K562 (cell line): ENCODE results near the gene STUB1. TPM values are rescaled to one million over a fixed set of nuclear protein-coding genes. Genes with fewer than 3 reads are reported as not detected.
A peak's percentile ranks its signal among the peaks of the same experiment; 100 is the strongest.

Source experiments
- CREM ChIP-seq: IDR thresholded peaks from 2 replicates; pipeline ENCODE4 v1.6.1; 2014; ENCODE audit warnings: antibody characterized with exemption, low read depth
- HNRNPLL ChIP-seq: fragments of 200-400 bp; formaldehyde crosslinking; IDR thresholded peaks from 2 replicates; pipeline ENCODE4 v1.6.1; 2017; ENCODE audit warnings: low read length, low read depth, mild to moderate bottlenecking; ENCODE audit not compliant: poor library complexity, severe bottlenecking
- NCOA1 ChIP-seq: fragments of 450-650 bp; IDR thresholded peaks from 2 replicates; pipeline ENCODE4 v1.6.1; 2016; ENCODE audit warnings: low read depth
- NONO ChIP-seq, 2 experiments: fragments of 200-400 bp in 1 of 2; fragments of 450-650 bp in 1 of 2; formaldehyde crosslinking in 1 of 2; IDR thresholded peaks; 2 replicates each; pipeline ENCODE4 v1.6.1; 2017; ENCODE audit warnings: low read depth in 2 of 2, mild to moderate bottlenecking in 2 of 2, moderate library complexity in 2 of 2, low read length in 1 of 2
- PML ChIP-seq: IDR thresholded peaks from 2 replicates; pipeline ENCODE4 v1.6.1; 2012; ENCODE audit warnings: low read length, inconsistent platforms
- SRF ChIP-seq, 2 experiments: fragments of 250-450, 450-650 bp in 1 of 2; sonication (Bioruptor Pico) in 1 of 2; sonication (generic) in 1 of 2; formaldehyde crosslinking; IDR thresholded peaks; 2 replicates each; pipeline versions ENCODE4 v1.5.0 to v1.5.1; 2020 to 2022; ENCODE audit warnings: mild to moderate bottlenecking in 1 of 2, missing genetic modification reagents in 1 of 2
- ZBTB17 ChIP-seq: fragments of 450-650 bp; formaldehyde crosslinking; IDR thresholded peaks from 2 replicates; pipeline ENCODE4 v1.4.0; 2020; ENCODE audit warnings: mild to moderate bottlenecking
- ZFP36 ChIP-seq: fragments of 150-350 bp; IDR thresholded peaks from 2 replicates; pipeline ENCODE4 v1.6.1; 2018; ENCODE audit warnings: low read length, low read depth; ENCODE audit not compliant: partially characterized antibody
- ZKSCAN1 ChIP-seq: fragments of 150-350 bp; IDR thresholded peaks from 2 replicates; pipeline ENCODE4 v1.6.1; 2016; ENCODE audit warnings: low read depth, low read length
- ZNF217 ChIP-seq: sonication (generic); formaldehyde crosslinking; IDR thresholded peaks from 2 replicates; pipeline ENCODE4 v1.8.0; 2022; ENCODE audit warnings: mild to moderate bottlenecking, missing genetic modification reagents
- polyA plus RNA-seq, 8 experiments: library from polyadenylated mRNA; depleted of rRNA in 4 of 8; stranded (reverse) in 5 of 8; unstranded in 3 of 8; fragments of >200 nt; fragmentation: Nextera tagmentation in 2 of 8; fragmentation: Illumina TruSeq in 1 of 8; extraction: Ambion mirVana in 2 of 8; extraction: Trizol in 1 of 8; gene quantifications; 2 replicates each; pipeline versions ENCODE4 v1.2.1 to v1.2.3, GENCODE V29; 2011 to 2014; ENCODE audit warnings: inconsistent platforms in 1 of 8, missing spikeins in 1 of 8
- total RNA-seq, 7 experiments: library from RNA; depleted of rRNA in 6 of 7; stranded (reverse); fragments of >200 nt in 6 of 7; fragmentation: Illumina TruSeq in 2 of 7; extraction: Trizol in 2 of 7; gene quantifications; 2 replicates each; pipeline versions ENCODE4 v1.2.1 to v1.2.3, GENCODE V29; 2011 to 2021; ENCODE audit warnings: low replicate concordance in 1 of 7
- TF ChIP-seq, protein P1 (sequence below), 2 experiments: fragments of 200-800 bp in 1 of 2; sonication (Bioruptor generic) in 1 of 2; sonication (generic) in 1 of 2; formaldehyde crosslinking in 1 of 2; IDR thresholded peaks in 1 of 2; conservative IDR thresholded peaks in 1 of 2; 2 replicates each; pipeline versions ENCODE4 v1.5.0 to v1.6.1; 2016 to 2020; ENCODE audit warnings: missing compliant biosample characterization in 1 of 2, missing genetic modification characterization in 1 of 2, missing genetic modification reagents in 1 of 2
- TF ChIP-seq, protein P2 (sequence below): fragments of 450-650 bp; IDR thresholded peaks from 2 replicates; pipeline ENCODE4 v1.6.1; 2016; ENCODE audit warnings: mild to moderate bottlenecking, moderate library complexity
- TF ChIP-seq, protein P3 (sequence below): sonication (generic); IDR thresholded peaks from 2 replicates; pipeline ENCODE4 v1.6.1; 2016

Gene STUB1
- total and polyA plus RNA-seq, 9 of the 15 experiments (the other 6 are each of a cell fraction or from before 2014, with no cell fraction given), result 10.6 to 251 (median 152) TPM

DNA sequence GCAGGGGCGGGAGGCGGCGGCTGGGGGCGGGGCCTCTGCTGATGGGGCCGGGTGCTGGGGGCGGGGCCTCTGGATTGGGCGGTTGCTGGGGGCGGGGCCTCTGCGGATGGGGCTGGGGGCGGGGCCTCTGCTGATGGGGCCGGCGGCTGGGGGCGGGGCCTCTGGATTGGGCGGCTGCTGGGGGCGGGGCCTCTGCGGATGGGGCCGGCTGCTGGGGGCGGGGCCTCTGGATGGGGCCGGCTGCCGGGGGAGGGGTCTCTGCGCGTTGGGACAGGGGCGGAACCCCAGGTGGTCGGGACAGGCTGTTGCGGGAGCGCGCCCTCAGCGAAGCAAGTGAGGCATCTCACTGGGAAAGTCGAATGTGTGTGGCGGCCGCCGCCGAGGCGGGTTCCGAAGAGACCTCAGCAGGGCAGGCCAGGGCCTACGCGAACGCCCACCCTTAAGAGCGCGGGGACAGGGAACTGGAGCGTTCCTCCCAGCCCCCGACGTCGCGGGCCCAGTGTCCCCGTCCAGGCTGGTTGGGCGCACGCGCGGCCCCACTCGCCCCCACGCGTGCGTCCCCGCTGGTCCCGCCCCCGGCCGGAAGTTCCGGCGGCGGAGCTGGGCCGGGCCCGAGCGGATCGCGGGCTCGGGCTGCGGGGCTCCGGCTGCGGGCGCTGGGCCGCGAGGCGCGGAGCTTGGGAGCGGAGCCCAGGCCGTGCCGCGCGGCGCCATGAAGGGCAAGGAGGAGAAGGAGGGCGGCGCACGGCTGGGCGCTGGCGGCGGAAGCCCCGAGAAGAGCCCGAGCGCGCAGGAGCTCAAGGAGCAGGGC, at the start of gene STUB1 (continued):
- TF ChIP-seq, protein P1, sequence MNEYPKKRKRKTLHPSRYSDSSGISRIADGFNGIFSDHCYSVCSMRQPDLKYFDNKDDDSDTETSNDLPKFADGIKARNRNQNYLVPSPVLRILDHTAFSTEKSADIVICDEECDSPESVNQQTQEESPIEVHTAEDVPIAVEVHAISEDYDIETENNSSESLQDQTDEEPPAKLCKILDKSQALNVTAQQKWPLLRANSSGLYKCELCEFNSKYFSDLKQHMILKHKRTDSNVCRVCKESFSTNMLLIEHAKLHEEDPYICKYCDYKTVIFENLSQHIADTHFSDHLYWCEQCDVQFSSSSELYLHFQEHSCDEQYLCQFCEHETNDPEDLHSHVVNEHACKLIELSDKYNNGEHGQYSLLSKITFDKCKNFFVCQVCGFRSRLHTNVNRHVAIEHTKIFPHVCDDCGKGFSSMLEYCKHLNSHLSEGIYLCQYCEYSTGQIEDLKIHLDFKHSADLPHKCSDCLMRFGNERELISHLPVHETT (CRISPR knock-in tag; conservative IDR thresholded peaks at IDR 0.05 in 1 of 2, IDR thresholded peaks at IDR 0.05 in 1 of 2), result peak in 1 of 2 experiments; percentile 76; a peak in 2 of 4 replicates
- TF ChIP-seq ZBTB17 (CRISPR knock-in tag), result no peak
- TF ChIP-seq PML, result no peak
- TF ChIP-seq, protein P2, sequence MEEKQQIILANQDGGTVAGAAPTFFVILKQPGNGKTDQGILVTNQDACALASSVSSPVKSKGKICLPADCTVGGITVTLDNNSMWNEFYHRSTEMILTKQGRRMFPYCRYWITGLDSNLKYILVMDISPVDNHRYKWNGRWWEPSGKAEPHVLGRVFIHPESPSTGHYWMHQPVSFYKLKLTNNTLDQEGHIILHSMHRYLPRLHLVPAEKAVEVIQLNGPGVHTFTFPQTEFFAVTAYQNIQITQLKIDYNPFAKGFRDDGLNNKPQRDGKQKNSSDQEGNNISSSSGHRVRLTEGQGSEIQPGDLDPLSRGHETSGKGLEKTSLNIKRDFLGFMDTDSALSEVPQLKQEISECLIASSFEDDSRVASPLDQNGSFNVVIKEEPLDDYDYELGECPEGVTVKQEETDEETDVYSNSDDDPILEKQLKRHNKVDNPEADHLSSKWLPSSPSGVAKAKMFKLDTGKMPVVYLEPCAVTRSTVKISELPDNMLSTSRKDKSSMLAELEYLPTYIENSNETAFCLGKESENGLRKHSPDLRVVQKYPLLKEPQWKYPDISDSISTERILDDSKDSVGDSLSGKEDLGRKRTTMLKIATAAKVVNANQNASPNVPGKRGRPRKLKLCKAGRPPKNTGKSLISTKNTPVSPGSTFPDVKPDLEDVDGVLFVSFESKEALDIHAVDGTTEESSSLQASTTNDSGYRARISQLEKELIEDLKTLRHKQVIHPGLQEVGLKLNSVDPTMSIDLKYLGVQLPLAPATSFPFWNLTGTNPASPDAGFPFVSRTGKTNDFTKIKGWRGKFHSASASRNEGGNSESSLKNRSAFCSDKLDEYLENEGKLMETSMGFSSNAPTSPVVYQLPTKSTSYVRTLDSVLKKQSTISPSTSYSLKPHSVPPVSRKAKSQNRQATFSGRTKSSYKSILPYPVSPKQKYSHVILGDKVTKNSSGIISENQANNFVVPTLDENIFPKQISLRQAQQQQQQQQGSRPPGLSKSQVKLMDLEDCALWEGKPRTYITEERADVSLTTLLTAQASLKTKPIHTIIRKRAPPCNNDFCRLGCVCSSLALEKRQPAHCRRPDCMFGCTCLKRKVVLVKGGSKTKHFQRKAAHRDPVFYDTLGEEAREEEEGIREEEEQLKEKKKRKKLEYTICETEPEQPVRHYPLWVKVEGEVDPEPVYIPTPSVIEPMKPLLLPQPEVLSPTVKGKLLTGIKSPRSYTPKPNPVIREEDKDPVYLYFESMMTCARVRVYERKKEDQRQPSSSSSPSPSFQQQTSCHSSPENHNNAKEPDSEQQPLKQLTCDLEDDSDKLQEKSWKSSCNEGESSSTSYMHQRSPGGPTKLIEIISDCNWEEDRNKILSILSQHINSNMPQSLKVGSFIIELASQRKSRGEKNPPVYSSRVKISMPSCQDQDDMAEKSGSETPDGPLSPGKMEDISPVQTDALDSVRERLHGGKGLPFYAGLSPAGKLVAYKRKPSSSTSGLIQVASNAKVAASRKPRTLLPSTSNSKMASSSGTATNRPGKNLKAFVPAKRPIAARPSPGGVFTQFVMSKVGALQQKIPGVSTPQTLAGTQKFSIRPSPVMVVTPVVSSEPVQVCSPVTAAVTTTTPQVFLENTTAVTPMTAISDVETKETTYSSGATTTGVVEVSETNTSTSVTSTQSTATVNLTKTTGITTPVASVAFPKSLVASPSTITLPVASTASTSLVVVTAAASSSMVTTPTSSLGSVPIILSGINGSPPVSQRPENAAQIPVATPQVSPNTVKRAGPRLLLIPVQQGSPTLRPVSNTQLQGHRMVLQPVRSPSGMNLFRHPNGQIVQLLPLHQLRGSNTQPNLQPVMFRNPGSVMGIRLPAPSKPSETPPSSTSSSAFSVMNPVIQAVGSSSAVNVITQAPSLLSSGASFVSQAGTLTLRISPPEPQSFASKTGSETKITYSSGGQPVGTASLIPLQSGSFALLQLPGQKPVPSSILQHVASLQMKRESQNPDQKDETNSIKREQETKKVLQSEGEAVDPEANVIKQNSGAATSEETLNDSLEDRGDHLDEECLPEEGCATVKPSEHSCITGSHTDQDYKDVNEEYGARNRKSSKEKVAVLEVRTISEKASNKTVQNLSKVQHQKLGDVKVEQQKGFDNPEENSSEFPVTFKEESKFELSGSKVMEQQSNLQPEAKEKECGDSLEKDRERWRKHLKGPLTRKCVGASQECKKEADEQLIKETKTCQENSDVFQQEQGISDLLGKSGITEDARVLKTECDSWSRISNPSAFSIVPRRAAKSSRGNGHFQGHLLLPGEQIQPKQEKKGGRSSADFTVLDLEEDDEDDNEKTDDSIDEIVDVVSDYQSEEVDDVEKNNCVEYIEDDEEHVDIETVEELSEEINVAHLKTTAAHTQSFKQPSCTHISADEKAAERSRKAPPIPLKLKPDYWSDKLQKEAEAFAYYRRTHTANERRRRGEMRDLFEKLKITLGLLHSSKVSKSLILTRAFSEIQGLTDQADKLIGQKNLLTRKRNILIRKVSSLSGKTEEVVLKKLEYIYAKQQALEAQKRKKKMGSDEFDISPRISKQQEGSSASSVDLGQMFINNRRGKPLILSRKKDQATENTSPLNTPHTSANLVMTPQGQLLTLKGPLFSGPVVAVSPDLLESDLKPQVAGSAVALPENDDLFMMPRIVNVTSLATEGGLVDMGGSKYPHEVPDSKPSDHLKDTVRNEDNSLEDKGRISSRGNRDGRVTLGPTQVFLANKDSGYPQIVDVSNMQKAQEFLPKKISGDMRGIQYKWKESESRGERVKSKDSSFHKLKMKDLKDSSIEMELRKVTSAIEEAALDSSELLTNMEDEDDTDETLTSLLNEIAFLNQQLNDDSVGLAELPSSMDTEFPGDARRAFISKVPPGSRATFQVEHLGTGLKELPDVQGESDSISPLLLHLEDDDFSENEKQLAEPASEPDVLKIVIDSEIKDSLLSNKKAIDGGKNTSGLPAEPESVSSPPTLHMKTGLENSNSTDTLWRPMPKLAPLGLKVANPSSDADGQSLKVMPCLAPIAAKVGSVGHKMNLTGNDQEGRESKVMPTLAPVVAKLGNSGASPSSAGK, result no peak; the same call in 1 of the 2 replicates
- no peak; the same call in 1 of the 2 replicates for TF ChIP-seq CREM
- TF ChIP-seq, protein P3, sequence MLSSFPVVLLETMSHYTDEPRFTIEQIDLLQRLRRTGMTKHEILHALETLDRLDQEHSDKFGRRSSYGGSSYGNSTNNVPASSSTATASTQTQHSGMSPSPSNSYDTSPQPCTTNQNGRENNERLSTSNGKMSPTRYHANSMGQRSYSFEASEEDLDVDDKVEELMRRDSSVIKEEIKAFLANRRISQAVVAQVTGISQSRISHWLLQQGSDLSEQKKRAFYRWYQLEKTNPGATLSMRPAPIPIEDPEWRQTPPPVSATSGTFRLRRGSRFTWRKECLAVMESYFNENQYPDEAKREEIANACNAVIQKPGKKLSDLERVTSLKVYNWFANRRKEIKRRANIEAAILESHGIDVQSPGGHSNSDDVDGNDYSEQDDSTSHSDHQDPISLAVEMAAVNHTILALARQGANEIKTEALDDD, result no peak
- TF ChIP-seq NONO (IDR thresholded peaks at IDR 0.05; ENCODE audit: low read depth in 2 of 2, low read length in 1 of 2), result peak in 1 of 2 experiments; percentile 56; a peak in 2 of 4 replicates
- no peak for TF ChIP-seq ZNF217 (CRISPR knock-in tag)
- TF ChIP-seq NCOA1, result no peak
- TF ChIP-seq SRF (CRISPR knock-in tag; IDR thresholded peaks at IDR 0.05), result no peak
- TF ChIP-seq ZFP36, result no peak
- no peak for TF ChIP-seq ZKSCAN1
- TF ChIP-seq HNRNPLL, result no peak
